GM18873 (cell line): ENCODE results near the gene STAMBP.
"Not testable (repeated sequence)": the region's sequence is repeated elsewhere in the genome, so short reads cannot be mapped to it uniquely, and the experiment has no call there.

Experiments
- ATAC-seq: cut with Tn5 transposase; IDR thresholded peaks from one replicate; pipeline ENCODE4 v1.9.1; 2021; ENCODE audit warnings: mild to moderate bottlenecking, moderate library complexity, moderate number of reproducible peaks; ENCODE audit not compliant: unreplicated experiment, low FRiP score

Gene STAMBP

GRCh38 chr2:73885406-73885805, 56.6 kb downstream of the STAMBP start:
- no peak for ATAC-seq

- ATAC-seq: no peak
Observed at GRCh38 chr2:73886357-73886756, 57.6 kb downstream of the STAMBP start.

- not testable (repeated sequence) for ATAC-seq
Observed at GRCh38 chr2:73887596-73888353, 59.0 kb downstream of the STAMBP start.

- ATAC-seq: no peak
Observed at GRCh38 chr2:73888388-73888787, 59.6 kb downstream of the STAMBP start.

- ATAC-seq: no peak
Observed at GRCh38 chr2:73889206-73889605, 60.4 kb downstream of the STAMBP start.

- ATAC-seq: no peak
Observed at GRCh38 chr2:73890301-73891092, 61.7 kb downstream of the STAMBP start.

- ATAC-seq: no peak
Observed at GRCh38 chr2:73891276-73891901, 62.6 kb downstream of the STAMBP start.

GRCh38 chr2:73892631-73893329, 64.0 kb downstream of the STAMBP start, which contains the start of gene ACTG2:
Gene ACTG2 (plus strand): TSS chr2:73893008. CDS start chr2:73901312, 8,304 bp downstream.
- ATAC-seq: no peak

- no peak for ATAC-seq
Observed at GRCh38 chr2:73893764-73894474, 65.2 kb downstream of the STAMBP start.

- no peak for ATAC-seq
Observed at GRCh38 chr2:73894475-73894850, 65.7 kb downstream of the STAMBP start.

GRCh38 chr2:73894877-73895276, 66.1 kb downstream of the STAMBP start:
- no peak for ATAC-seq

GRCh38 chr2:73895473-73895872, 66.7 kb downstream of the STAMBP start:
- ATAC-seq: no peak

GRCh38 chr2:73896362-73897239, 67.8 kb downstream of the STAMBP start:
- no peak for ATAC-seq

- ATAC-seq: no peak
Observed at GRCh38 chr2:73897240-73897583, 68.5 kb downstream of the STAMBP start.

- ATAC-seq: no peak
Observed at GRCh38 chr2:73897934-73898333, 69.2 kb downstream of the STAMBP start.

GRCh38 chr2:73899801-73900336, 71.1 kb downstream of the STAMBP start:
- ATAC-seq: no peak

GRCh38 chr2:73901143-73901542, 72.4 kb downstream of the STAMBP start:
- no peak for ATAC-seq

GRCh38 chr2:73902284-73902683, 73.5 kb downstream of the STAMBP start:
- no peak for ATAC-seq

- no peak for ATAC-seq
Observed at GRCh38 chr2:73903313-73903712, 74.6 kb downstream of the STAMBP start.
